GM12872 (cell line): ENCODE data around the gene TBRG1.

Experiments used
- TF ChIP-seq, protein P1 (sequence below): IDR thresholded peaks from 3 replicates; pipeline ENCODE4 v1.5.1; 2011; ENCODE audit warnings: low read depth, mild to moderate bottlenecking, low read length, moderate library complexity; ENCODE audit not compliant: insufficient read depth

The TBRG1 gene

GRCh38 chr11:124623861-124624525, 1.3 kb downstream of the TBRG1 start:
- TF ChIP-seq, protein P1, sequence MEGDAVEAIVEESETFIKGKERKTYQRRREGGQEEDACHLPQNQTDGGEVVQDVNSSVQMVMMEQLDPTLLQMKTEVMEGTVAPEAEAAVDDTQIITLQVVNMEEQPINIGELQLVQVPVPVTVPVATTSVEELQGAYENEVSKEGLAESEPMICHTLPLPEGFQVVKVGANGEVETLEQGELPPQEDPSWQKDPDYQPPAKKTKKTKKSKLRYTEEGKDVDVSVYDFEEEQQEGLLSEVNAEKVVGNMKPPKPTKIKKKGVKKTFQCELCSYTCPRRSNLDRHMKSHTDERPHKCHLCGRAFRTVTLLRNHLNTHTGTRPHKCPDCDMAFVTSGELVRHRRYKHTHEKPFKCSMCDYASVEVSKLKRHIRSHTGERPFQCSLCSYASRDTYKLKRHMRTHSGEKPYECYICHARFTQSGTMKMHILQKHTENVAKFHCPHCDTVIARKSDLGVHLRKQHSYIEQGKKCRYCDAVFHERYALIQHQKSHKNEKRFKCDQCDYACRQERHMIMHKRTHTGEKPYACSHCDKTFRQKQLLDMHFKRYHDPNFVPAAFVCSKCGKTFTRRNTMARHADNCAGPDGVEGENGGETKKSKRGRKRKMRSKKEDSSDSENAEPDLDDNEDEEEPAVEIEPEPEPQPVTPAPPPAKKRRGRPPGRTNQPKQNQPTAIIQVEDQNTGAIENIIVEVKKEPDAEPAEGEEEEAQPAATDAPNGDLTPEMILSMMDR, result no peak

- TF ChIP-seq, protein P1, result no peak
These were observed 3.0 kb downstream of the TBRG1 start for GRCh38 chr11:124625504-124626168.

- TF ChIP-seq, protein P1, result no peak
These were observed 4.9 kb downstream of the TBRG1 start for GRCh38 chr11:124627546-124627945.

- TF ChIP-seq, protein P1, result no peak
These were observed 7.3 kb downstream of the TBRG1 start for GRCh38 chr11:124629961-124630360.

GRCh38 chr11:124633355-124633754, 10.7 kb downstream of the TBRG1 start:
- TF ChIP-seq, protein P1, result no peak

- TF ChIP-seq, protein P1, result no peak
These were observed 13.3 kb downstream of the TBRG1 start for GRCh38 chr11:124635932-124636331.

- TF ChIP-seq, protein P1, result no peak
These were observed 15.8 kb downstream of the TBRG1 start for GRCh38 chr11:124638500-124638899.
